HepG2 (cell line): ENCODE data around the gene L3MBTL1. TPM values are rescaled to one million over a fixed set of nuclear protein-coding genes. Genes with fewer than 3 reads are reported as not detected.
A peak's percentile ranks its signal among the peaks of the same experiment; 100 is the strongest.

ENCODE experiments used
- ATAC-seq: fragments of 200-7000 bp; cut with Tn5 transposase; 3 replicates; pipeline ENCODE4 v1.9.1; 2020; ENCODE audit warnings: mild to moderate bottlenecking, moderate library complexity
- BruUV-seq: library from RNA; stranded (reverse); fragments of 400-500 nt; replicated peaks from 2 replicates; lab custom pipeline; 2021; lab: Mats Ljungman, UMichigan
- CTCF ChIA-PET: fragments of 300-600 bp; formaldehyde crosslinking; extraction: SDS; loops from one replicate; lab custom pipeline; 2021; ENCODE audit warnings: low total read pairs, inconsistent platforms, low intra/inter-chr PET ratio; lab: Yijun Ruan, JAX
- POLR2A ChIA-PET: fragments of 350-600 bp; sonication (Branson Sonifier 250); formaldehyde crosslinking; loops from one replicate; lab custom pipeline; 2020; ENCODE audit warnings: antibody characterized with exemption, inconsistent platforms; lab: Yijun Ruan, JAX
- DNase-seq: peaks from one replicate; pipeline ENCODE4 v3.0.0-alpha.2; 2015; ENCODE audit warnings: low spot score
- FAIRE-seq: peaks from 3 replicates; lab custom pipeline; 2011; peaks lifted over from hg19 to GRCh38; lab: Jason Lieb, UNC
- H2AFZ ChIP-seq: one replicate; pipeline ENCODE4 v1.6.1; 2011; ENCODE audit warnings: low read length, inconsistent platforms
- H3K27ac ChIP-seq: fragments of 300-600 bp; 3 replicates; pipeline ENCODE4 v1.8.0; 2011; ENCODE audit warnings: mixed run types, mild to moderate bottlenecking, mixed read lengths, low read length, inconsistent platforms; ENCODE audit not compliant: insufficient read depth; ENCODE audit errors: extremely low read length
- H3K27me3 ChIP-seq, 2 experiments: fragments of 200-600 bp in 1 of 2; 2 replicates in 1 of 2; 3 replicates in 1 of 2; pipeline versions ENCODE4 v1.6.0 to v1.8.0; 2011; ENCODE audit warnings: low read length in 2 of 2, mild to moderate bottlenecking in 2 of 2, moderate library complexity in 2 of 2, inconsistent platforms in 1 of 2; ENCODE audit not compliant: insufficient read depth in 2 of 2, control insufficient read depth in 1 of 2
- H3K36me3 ChIP-seq, 2 experiments: fragments of 200-600 bp in 1 of 2; replicated peaks in 1 of 2; 2 replicates in 1 of 2; 3 replicates in 1 of 2; pipeline versions ENCODE4 v1.5.1 to v1.8.0; 2011; ENCODE audit warnings: low read length in 2 of 2, inconsistent platforms in 1 of 2; ENCODE audit not compliant: insufficient read depth in 2 of 2, control insufficient read depth in 1 of 2
- H3K4me1 ChIP-seq: 2 replicates; pipeline ENCODE4 v1.5.1; 2012; ENCODE audit warnings: low read length, inconsistent platforms; ENCODE audit not compliant: insufficient read depth
- H3K4me2 ChIP-seq: 2 replicates; pipeline ENCODE4 v1.6.0; 2011; ENCODE audit warnings: low read depth, low read length, inconsistent platforms
- H3K4me3 ChIP-seq, 3 experiments: fragments of 200-600 bp in 1 of 3; sonication (generic), shearing (Covaris generic) in 1 of 3; replicated peaks in 1 of 3; 2 replicates each; pipeline ENCODE4 v1.5.1; 2011 to 2016; ENCODE audit warnings: low read length in 3 of 3, inconsistent platforms in 2 of 3, low read depth in 2 of 3, mild to moderate bottlenecking in 2 of 3, control low read depth in 1 of 3, mixed read lengths in 1 of 3; ENCODE audit not compliant: insufficient read depth in 1 of 3
- H3K79me2 ChIP-seq: one replicate; pipeline ENCODE4 v1.6.1; 2011; ENCODE audit warnings: low read length, inconsistent platforms; ENCODE audit not compliant: insufficient read depth
- H3K9ac ChIP-seq: 2 replicates; pipeline ENCODE4 v1.6.0; 2011; ENCODE audit warnings: mild to moderate bottlenecking, low read depth, low read length, inconsistent platforms; ENCODE audit not compliant: insufficient read depth
- H3K9me3 ChIP-seq: 2 replicates; pipeline ENCODE4 v1.5.1; 2012; ENCODE audit warnings: mild to moderate bottlenecking, low read length
- H4K20me1 ChIP-seq: 2 replicates; pipeline ENCODE4 v1.6.0; 2011; ENCODE audit warnings: inconsistent platforms, mild to moderate bottlenecking, low read length, moderate library complexity; ENCODE audit not compliant: insufficient read depth
- ATAD3A ChIP-seq: sonication (generic); formaldehyde crosslinking; IDR thresholded peaks from 2 replicates; pipeline ENCODE4 v1.4.0; 2020; ENCODE audit warnings: missing genetic modification reagents
- HBP1 ChIP-seq: IDR thresholded peaks from 2 replicates; pipeline ENCODE4 v1.6.1; 2016; ENCODE audit warnings: low read depth, control low read depth
- HDAC6 ChIP-seq: fragments of 200-600 bp; sonication (generic); IDR thresholded peaks from 2 replicates; pipeline ENCODE4 v1.7.0; 2017; ENCODE audit warnings: mild to moderate bottlenecking, antibody characterized with exemption, low read length, low read depth
- HIC2 ChIP-seq: sonication (generic); formaldehyde crosslinking; IDR thresholded peaks from 2 replicates; pipeline ENCODE4 v1.9.0; 2022; ENCODE audit warnings: low read depth, missing genetic modification reagents
- HNRNPUL1 ChIP-seq: fragments of 200-400 bp; formaldehyde crosslinking; IDR thresholded peaks from 2 replicates; pipeline ENCODE4 v1.6.1; 2017; ENCODE audit warnings: low read depth, mild to moderate bottlenecking, low read length, moderate library complexity
- LBX2 ChIP-seq: sonication (generic); formaldehyde crosslinking; IDR thresholded peaks from 2 replicates; pipeline ENCODE4 v1.5.0; 2020; ENCODE audit warnings: missing genetic modification reagents, mild to moderate bottlenecking, borderline replicate concordance
- SAP130 ChIP-seq: IDR thresholded peaks from 2 replicates; pipeline ENCODE4 v1.6.1; 2016; ENCODE audit warnings: low read depth
- SMYD3 ChIP-seq: sonication (generic); formaldehyde crosslinking; IDR thresholded peaks from 2 replicates; pipeline ENCODE4 v1.8.1; 2023; ENCODE audit warnings: mild to moderate bottlenecking, missing genetic modification reagents
- ZFX ChIP-seq: sonication (generic); formaldehyde crosslinking; IDR thresholded peaks from 2 replicates; pipeline ENCODE4 v1.4.0; 2020; ENCODE audit warnings: mild to moderate bottlenecking, low read depth, missing genetic modification reagents, moderate library complexity
- ZNF501 ChIP-seq: sonication (generic); formaldehyde crosslinking; IDR thresholded peaks from 2 replicates; pipeline ENCODE4 v1.5.1; 2020; ENCODE audit warnings: mild to moderate bottlenecking, moderate library complexity, missing genetic modification reagents
- ZNF513 ChIP-seq: sonication (generic); formaldehyde crosslinking; conservative IDR thresholded peaks from 2 replicates; pipeline ENCODE4 v1.5.0; 2020; ENCODE audit warnings: missing genetic modification reagents
- ZNF7 ChIP-seq: IDR thresholded peaks from 2 replicates; pipeline ENCODE4 v1.6.1; 2016; ENCODE audit warnings: missing biosample characterization, missing genetic modification reagents
- WGBS: methylation state at CpG from one replicate; pipeline ENCODE4 v1.1.6; 2017; ENCODE audit warnings: low lambda C conversion rate; 5-methylcytosine and 5-hydroxymethylcytosine counted together
- in situ Hi-C: cut with HindIII; loops from 2 replicates; pipeline ENCODE4 v1.10.0; 2017; ENCODE audit warnings: low pct_unique_long_range_greater_than_20kb; ENCODE audit not compliant: extremely low pct_ligation_motif_present
- intact Hi-C: fragments of 100-400 bp; cut with micrococcal nuclease; formaldehyde crosslinking; loops from one replicate; pipeline ENCODE4 v1.10.0; 2022; ENCODE audit not compliant: unreplicated experiment
- polyA plus RNA-seq, 8 experiments: library from polyadenylated mRNA; depleted of rRNA in 3 of 8; stranded (reverse) in 7 of 8; unstranded in 1 of 8; fragments of >200 nt; fragmentation: Illumina TruSeq in 4 of 8; extraction: Trizol in 4 of 8; gene quantifications; 2 replicates each; pipeline versions ENCODE4 v1.2.1 to v1.2.3, GENCODE V29; 2011 to 2016; ENCODE audit warnings: low read depth in 4 of 8, missing spikeins in 1 of 8, mixed read lengths in 1 of 8; ENCODE audit not compliant: insufficient read depth in 1 of 8
- total RNA-seq, 5 experiments: library from RNA; depleted of rRNA; stranded (reverse); fragments of >200 nt; fragmentation: Illumina TruSeq; extraction: Trizol; gene quantifications; 2 replicates each; pipeline ENCODE4 v1.2.3, GENCODE V29; 2016; ENCODE audit warnings: low read depth in 1 of 5

L3MBTL1 gene
- total and polyA plus RNA-seq, 2 of the 13 experiments (the other 11 are each of a cell fraction or from before 2014, with no cell fraction given): 9.0 to 17.8 TPM

GRCh38 chr20:43529051-43529450, 21.6 kb downstream of the L3MBTL1 start:
- ATAC-seq (no peak), DNase-seq (no peak), FAIRE-seq (peak; percentile 26)
- intact Hi-C loops (no loop called here), in situ Hi-C loops (no loop called here)
- Histone ChIP-seq H3K9ac (no peak overlapping the region), H3K4me1 (peaks cover 27% of the 10 kb centered on the region), H3K79me2 (no peaks in the 10 kb centered on the region), H2AFZ (no peak overlapping the region), H4K20me1 (no peaks in the 10 kb centered on the region), H3K36me3 (no peaks in the 10 kb centered on the region), H3K4me3 (no peak overlapping the region), H3K4me2 (no peak overlapping the region), H3K27ac (no peak overlapping the region), H3K9me3 (no peaks in the 10 kb centered on the region), H3K27me3 (no peaks in the 10 kb centered on the region)
- POLR2A ChIA-PET: interaction anchor here (0.9 to 5.1 kb wide), 4 partner anchors 15 to 71 kb away, joined by 3 to 40 read pairs (median 32); partner anchors contain the start of genes IFT52, SGK2 and SRSF6
- TF ChIP-seq ZFX (CRISPR knock-in tag): no peak
- no peak for TF ChIP-seq HBP1 (CRISPR knock-in tag)
- TF ChIP-seq HNRNPUL1: no peak
- TF ChIP-seq ZNF7 (CRISPR knock-in tag): no peak
- TF ChIP-seq HIC2: no peak
- no peak for TF ChIP-seq SAP130 (CRISPR knock-in tag)
- no peak for TF ChIP-seq LBX2 (CRISPR knock-in tag)
- TF ChIP-seq ATAD3A (CRISPR knock-in tag): no peak
- TF ChIP-seq ZNF501 (CRISPR knock-in tag): no peak
- no peak for TF ChIP-seq SMYD3 (CRISPR knock-in tag)
- TF ChIP-seq HDAC6: no peak
- TF ChIP-seq ZNF513: no peak
- BruUV-seq: no TSS peak
- CTCF ChIA-PET: no interaction called here
- whole genome bisulfite sequencing: 76% methylated on average over 5 of the region's 5 CpGs
